Keratinocyte (primary cell): ENCODE data around the gene USP47. TPM values are rescaled to one million over a fixed set of nuclear protein-coding genes. Genes with fewer than 3 reads are reported as not detected.
A peak's percentile ranks its signal among the peaks of the same experiment; 100 is the strongest.

ENCODE experiments used
- DNase-seq: peaks from one replicate; pipeline ENCODE4 v3.0.0-alpha.2; 2011; ENCODE audit warnings: low read depth, missing footprints, low spot score
- FAIRE-seq: peaks from 2 replicates; lab custom pipeline; 2011; peaks lifted over from hg19 to GRCh38; lab: Jason Lieb, UNC
- H2AFZ ChIP-seq: 2 replicates; pipeline ENCODE4 v1.6.0; 2012; ENCODE audit warnings: low read length, control low read depth, inconsistent platforms; ENCODE audit not compliant: control insufficient read depth
- H3K27ac ChIP-seq: 2 replicates; pipeline ENCODE4 v1.5.1; 2011; ENCODE audit warnings: low read length; ENCODE audit not compliant: control insufficient read depth, insufficient read depth
- H3K27me3 ChIP-seq: 3 replicates; pipeline ENCODE4 v1.6.0; 2011; ENCODE audit warnings: low read length; ENCODE audit not compliant: control insufficient read depth, insufficient read depth; ENCODE audit errors: extremely low read depth
- H3K36me3 ChIP-seq, 2 experiments: 2 replicates in 1 of 2; 3 replicates in 1 of 2; pipeline ENCODE4 v1.5.1; 2011; ENCODE audit warnings: low read length in 2 of 2, mild to moderate bottlenecking in 1 of 2; ENCODE audit not compliant: control insufficient read depth in 2 of 2, insufficient read depth in 2 of 2; ENCODE audit errors: extremely low read depth in 1 of 2
- H3K4me1 ChIP-seq: 3 replicates; pipeline ENCODE4 v1.5.1; 2011; ENCODE audit warnings: low read length; ENCODE audit not compliant: control insufficient read depth, insufficient read depth; ENCODE audit errors: extremely low read depth
- H3K4me2 ChIP-seq: 3 replicates; pipeline ENCODE4 v1.6.0; 2011; ENCODE audit warnings: low read depth, low read length; ENCODE audit not compliant: control insufficient read depth, insufficient read depth; ENCODE audit errors: extremely low read depth
- H3K4me3 ChIP-seq, 3 experiments: fragments of 200-600 bp in 1 of 3; sonication (generic) in 1 of 3; 2 replicates in 2 of 3; 3 replicates in 1 of 3; pipeline ENCODE4 v1.5.1; 2011 to 2016; ENCODE audit warnings: low read length in 3 of 3, mild to moderate bottlenecking in 3 of 3, control low read depth in 2 of 3, inconsistent platforms in 1 of 3, low read depth in 1 of 3, mixed read lengths in 1 of 3, mixed run types in 1 of 3, moderate library complexity in 1 of 3; ENCODE audit not compliant: control insufficient read depth in 2 of 3, insufficient read depth in 2 of 3; ENCODE audit errors: extremely low read depth in 1 of 3
- H3K79me2 ChIP-seq: 2 replicates; pipeline ENCODE4 v1.6.0; 2012; ENCODE audit warnings: low read length; ENCODE audit not compliant: control insufficient read depth, insufficient read depth
- H3K9ac ChIP-seq: 3 replicates; pipeline ENCODE4 v1.6.0; 2011; ENCODE audit warnings: low read length; ENCODE audit not compliant: control insufficient read depth, insufficient read depth; ENCODE audit errors: extremely low read depth
- H3K9me1 ChIP-seq: 3 replicates; pipeline ENCODE4 v1.6.0; 2011; ENCODE audit warnings: low read length; ENCODE audit not compliant: control insufficient read depth, insufficient read depth; ENCODE audit errors: extremely low read depth
- H3K9me3 ChIP-seq: 2 replicates; pipeline ENCODE4 v1.5.1; 2012; ENCODE audit warnings: low read depth, low read length; ENCODE audit not compliant: control insufficient read depth
- H4K20me1 ChIP-seq: 3 replicates; pipeline ENCODE4 v1.6.0; 2011; ENCODE audit warnings: low read length; ENCODE audit not compliant: control insufficient read depth, insufficient read depth; ENCODE audit errors: extremely low read depth
- EZH2 ChIP-seq: IDR thresholded peaks from one replicate; pipeline ENCODE4 v1.6.1; 2012; ENCODE audit warnings: inconsistent platforms, mild to moderate bottlenecking, low read length, moderate library complexity
- dilution Hi-C: fragments of 300-500 bp; cut with MboI; formaldehyde crosslinking; loops from one replicate; pipeline ENCODE4 v1.7.0; 2020; ENCODE audit warnings: low sequenced_read_pairs; ENCODE audit not compliant: extremely low pct_ligation_motif_present
- polyA plus RNA-seq, 5 experiments: library from polyadenylated mRNA; depleted of rRNA in 3 of 5; stranded (reverse) in 3 of 5; stranded (forward) in 1 of 5; unstranded in 1 of 5; fragments of >200 nt; gene quantifications; 1 replicate in 1 of 5; 2 replicates in 3 of 5; 3 replicates in 1 of 5; pipeline versions ENCODE4 v1.2.1 to v1.2.3, GENCODE V29; 2011 to 2012; ENCODE audit warnings: missing spikeins in 2 of 5, low read depth in 1 of 5, low replicate concordance in 1 of 5
- TF ChIP-seq, protein P1 (sequence below), 3 experiments: IDR thresholded peaks in 1 of 3; conservative IDR thresholded peaks in 1 of 3; optimal IDR thresholded peaks in 1 of 3; 2 replicates in 2 of 3; 3 replicates in 1 of 3; pipeline versions ENCODE3 to v1.5.1; 2011; ENCODE audit warnings: low read length in 3 of 3, mild to moderate bottlenecking in 3 of 3, moderate library complexity in 2 of 3, control low read depth in 1 of 3, inconsistent platforms in 1 of 3; ENCODE audit not compliant: insufficient read depth in 2 of 3; ENCODE audit errors: extremely low read depth in 1 of 3

Gene USP47
- polyA plus RNA-seq, 1 donor (not counting 4 experiments of a cell fraction or from before 2014, with no cell fraction given) = 22.4 TPM

GRCh38 chr11:11959601-11960000, 117.8 kb downstream of the USP47 start:
- TF ChIP-seq EZH2 = no peak
- TF ChIP-seq, protein P1, sequence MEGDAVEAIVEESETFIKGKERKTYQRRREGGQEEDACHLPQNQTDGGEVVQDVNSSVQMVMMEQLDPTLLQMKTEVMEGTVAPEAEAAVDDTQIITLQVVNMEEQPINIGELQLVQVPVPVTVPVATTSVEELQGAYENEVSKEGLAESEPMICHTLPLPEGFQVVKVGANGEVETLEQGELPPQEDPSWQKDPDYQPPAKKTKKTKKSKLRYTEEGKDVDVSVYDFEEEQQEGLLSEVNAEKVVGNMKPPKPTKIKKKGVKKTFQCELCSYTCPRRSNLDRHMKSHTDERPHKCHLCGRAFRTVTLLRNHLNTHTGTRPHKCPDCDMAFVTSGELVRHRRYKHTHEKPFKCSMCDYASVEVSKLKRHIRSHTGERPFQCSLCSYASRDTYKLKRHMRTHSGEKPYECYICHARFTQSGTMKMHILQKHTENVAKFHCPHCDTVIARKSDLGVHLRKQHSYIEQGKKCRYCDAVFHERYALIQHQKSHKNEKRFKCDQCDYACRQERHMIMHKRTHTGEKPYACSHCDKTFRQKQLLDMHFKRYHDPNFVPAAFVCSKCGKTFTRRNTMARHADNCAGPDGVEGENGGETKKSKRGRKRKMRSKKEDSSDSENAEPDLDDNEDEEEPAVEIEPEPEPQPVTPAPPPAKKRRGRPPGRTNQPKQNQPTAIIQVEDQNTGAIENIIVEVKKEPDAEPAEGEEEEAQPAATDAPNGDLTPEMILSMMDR (optimal IDR thresholded peaks at IDR 0.05 in 1 of 3, IDR thresholded peaks at IDR 0.05 in 1 of 3, conservative IDR thresholded peaks at IDR 0.05 in 1 of 3; ENCODE audit: extremely low read depth in 1 of 3, insufficient read depth in 2 of 3, low read length in 3 of 3) = no peak
- peaks cover 17 to 22% of the 10 kb centered on the region in 2 experiments for H3K36me3 ChIP-seq
- H3K4me1 ChIP-seq = peaks cover 16% of the 10 kb centered on the region
- no peak for FAIRE-seq
- no peak overlapping the region for H3K27ac ChIP-seq
- no peaks in the 10 kb centered on the region for H3K9me3 ChIP-seq
- H3K9ac ChIP-seq = no peak overlapping the region
- H3K9me1 ChIP-seq = no peaks in the 10 kb centered on the region
- no peak for DNase-seq
- no peak overlapping the region for H3K4me2 ChIP-seq
- H4K20me1 ChIP-seq = no peaks in the 10 kb centered on the region
- no peaks in the 10 kb centered on the region for H3K79me2 ChIP-seq
- H3K4me3 ChIP-seq = no peak overlapping the region
- dilution Hi-C loops = no loop called here
- H3K27me3 ChIP-seq = no peaks in the 10 kb centered on the region
- H2AFZ ChIP-seq = no peak overlapping the region

DNA sequence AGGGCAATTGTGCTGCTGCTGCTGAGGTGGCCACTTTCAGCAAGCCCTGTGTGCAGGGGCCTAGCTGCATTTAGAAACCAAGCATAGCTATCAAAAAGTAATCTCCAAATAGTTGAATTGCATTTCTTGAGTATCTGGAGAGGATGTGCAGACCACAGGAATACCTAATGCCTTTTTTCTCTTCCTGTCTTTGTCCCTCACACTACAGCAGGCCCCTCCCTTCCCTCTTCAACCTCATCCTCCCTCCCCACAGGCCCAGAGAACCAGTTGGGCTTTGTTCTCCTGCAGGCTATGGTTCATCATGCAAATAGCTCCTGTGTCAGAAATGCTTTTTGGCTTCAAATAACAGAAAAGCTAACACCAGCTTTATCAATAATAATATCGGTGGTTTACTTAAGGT, 118.9 kb downstream of the USP47 start:
- TF ChIP-seq, protein P1 (optimal IDR thresholded peaks at IDR 0.05 in 1 of 3, IDR thresholded peaks at IDR 0.05 in 1 of 3, conservative IDR thresholded peaks at IDR 0.05 in 1 of 3; ENCODE audit: extremely low read depth in 1 of 3, insufficient read depth in 2 of 3, low read length in 3 of 3) = no peak
- no peak for TF ChIP-seq EZH2
- Histone ChIP-seq H3K79me2 (no peaks in the 10 kb centered on the region), H3K27me3 (no peaks in the 10 kb centered on the region), H3K9ac (no peak overlapping the region), H3K9me3 (no peaks in the 10 kb centered on the region), H4K20me1 (no peaks in the 10 kb centered on the region), H3K4me1 (peaks cover 16% of the 10 kb centered on the region), H3K4me2 (no peak overlapping the region), H3K36me3 (peaks cover 20 to 28% of the 10 kb centered on the region in 2 experiments), H3K4me3 (no peak overlapping the region), H2AFZ (no peak overlapping the region), H3K27ac (no peak overlapping the region), H3K9me1 (no peaks in the 10 kb centered on the region)
- dilution Hi-C loops = no loop called here
- FAIRE-seq (peak; percentile 44), DNase-seq (no peak)
